WTC11 (cell line): ENCODE results near the gene UPF2.

Source experiments
- AFF4 ChIP-seq: sonication (generic); formaldehyde crosslinking; IDR thresholded peaks from 2 replicates; pipeline ENCODE4 v1.8.1; 2023; ENCODE audit warnings: mild to moderate bottlenecking, missing genetic modification reagents, borderline replicate concordance
- FOXJ3 ChIP-seq: sonication (generic); formaldehyde crosslinking; IDR thresholded peaks from 2 replicates; pipeline ENCODE4 v1.9.0; 2021; ENCODE audit warnings: missing genetic modification reagents, mild to moderate bottlenecking, borderline replicate concordance
- SP1 ChIP-seq: sonication (generic); formaldehyde crosslinking; conservative IDR thresholded peaks from 2 replicates; pipeline ENCODE4 v1.8.1; 2022; ENCODE audit warnings: missing genetic modification reagents
- TEAD4 ChIP-seq: sonication (generic); formaldehyde crosslinking; IDR thresholded peaks from 2 replicates; pipeline ENCODE4 v1.8.0; 2022; ENCODE audit warnings: mild to moderate bottlenecking, missing genetic modification reagents
- ZNF138 ChIP-seq: sonication (generic); formaldehyde crosslinking; conservative IDR thresholded peaks from 2 replicates; pipeline ENCODE4 v1.8.1; 2022; ENCODE audit warnings: mild to moderate bottlenecking, moderate library complexity, missing genetic modification reagents
- TF ChIP-seq, protein P1 (sequence below): fragments of 200-600 bp; IDR thresholded peaks from 2 replicates; pipeline ENCODE4 v1.8.0; 2022; ENCODE audit warnings: antibody characterized with exemption
- TF ChIP-seq, protein P2 (sequence below): sonication (generic); formaldehyde crosslinking; IDR thresholded peaks from 2 replicates; pipeline ENCODE4 v1.8.1; 2022; ENCODE audit warnings: low read depth, missing genetic modification reagents, borderline replicate concordance
- TF ChIP-seq, protein P3 (sequence below): sonication (generic); formaldehyde crosslinking; IDR thresholded peaks from 2 replicates; pipeline ENCODE4 v1.8.0; 2022; ENCODE audit warnings: mild to moderate bottlenecking, missing genetic modification reagents

DNA sequence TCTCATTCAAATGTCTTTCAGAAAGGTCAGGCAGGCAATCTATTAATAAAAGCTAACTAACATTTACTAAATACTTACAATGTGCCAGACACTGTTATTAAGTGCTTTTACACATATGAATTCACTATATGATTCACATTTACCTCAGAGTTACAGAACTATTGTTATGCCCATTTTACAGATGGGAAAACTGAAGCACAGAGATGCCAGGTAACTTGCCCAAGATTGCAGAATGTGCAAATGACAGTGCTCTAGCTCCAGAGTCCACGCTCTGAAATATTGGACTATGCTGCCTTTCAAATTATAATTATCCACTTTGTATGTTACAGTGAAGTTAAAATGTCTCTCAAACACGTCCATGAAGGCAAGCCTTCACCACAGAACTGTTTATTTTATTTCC is 22.0 kb downstream of the UPF2 start:
- TF ChIP-seq SP1 (CRISPR knock-in tag) (no peak), AFF4 (CRISPR knock-in tag) (no peak), ZNF138 (CRISPR knock-in tag) (no peak), TEAD4 (CRISPR knock-in tag) (no peak), FOXJ3 (CRISPR knock-in tag) (no peak)
- TF ChIP-seq, protein P1, sequence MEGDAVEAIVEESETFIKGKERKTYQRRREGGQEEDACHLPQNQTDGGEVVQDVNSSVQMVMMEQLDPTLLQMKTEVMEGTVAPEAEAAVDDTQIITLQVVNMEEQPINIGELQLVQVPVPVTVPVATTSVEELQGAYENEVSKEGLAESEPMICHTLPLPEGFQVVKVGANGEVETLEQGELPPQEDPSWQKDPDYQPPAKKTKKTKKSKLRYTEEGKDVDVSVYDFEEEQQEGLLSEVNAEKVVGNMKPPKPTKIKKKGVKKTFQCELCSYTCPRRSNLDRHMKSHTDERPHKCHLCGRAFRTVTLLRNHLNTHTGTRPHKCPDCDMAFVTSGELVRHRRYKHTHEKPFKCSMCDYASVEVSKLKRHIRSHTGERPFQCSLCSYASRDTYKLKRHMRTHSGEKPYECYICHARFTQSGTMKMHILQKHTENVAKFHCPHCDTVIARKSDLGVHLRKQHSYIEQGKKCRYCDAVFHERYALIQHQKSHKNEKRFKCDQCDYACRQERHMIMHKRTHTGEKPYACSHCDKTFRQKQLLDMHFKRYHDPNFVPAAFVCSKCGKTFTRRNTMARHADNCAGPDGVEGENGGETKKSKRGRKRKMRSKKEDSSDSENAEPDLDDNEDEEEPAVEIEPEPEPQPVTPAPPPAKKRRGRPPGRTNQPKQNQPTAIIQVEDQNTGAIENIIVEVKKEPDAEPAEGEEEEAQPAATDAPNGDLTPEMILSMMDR, result no peak
- TF ChIP-seq, protein P2, sequence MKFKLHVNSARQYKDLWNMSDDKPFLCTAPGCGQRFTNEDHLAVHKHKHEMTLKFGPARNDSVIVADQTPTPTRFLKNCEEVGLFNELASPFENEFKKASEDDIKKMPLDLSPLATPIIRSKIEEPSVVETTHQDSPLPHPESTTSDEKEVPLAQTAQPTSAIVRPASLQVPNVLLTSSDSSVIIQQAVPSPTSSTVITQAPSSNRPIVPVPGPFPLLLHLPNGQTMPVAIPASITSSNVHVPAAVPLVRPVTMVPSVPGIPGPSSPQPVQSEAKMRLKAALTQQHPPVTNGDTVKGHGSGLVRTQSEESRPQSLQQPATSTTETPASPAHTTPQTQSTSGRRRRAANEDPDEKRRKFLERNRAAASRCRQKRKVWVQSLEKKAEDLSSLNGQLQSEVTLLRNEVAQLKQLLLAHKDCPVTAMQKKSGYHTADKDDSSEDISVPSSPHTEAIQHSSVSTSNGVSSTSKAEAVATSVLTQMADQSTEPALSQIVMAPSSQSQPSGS (CRISPR knock-in tag), result no peak
- TF ChIP-seq, protein P3, sequence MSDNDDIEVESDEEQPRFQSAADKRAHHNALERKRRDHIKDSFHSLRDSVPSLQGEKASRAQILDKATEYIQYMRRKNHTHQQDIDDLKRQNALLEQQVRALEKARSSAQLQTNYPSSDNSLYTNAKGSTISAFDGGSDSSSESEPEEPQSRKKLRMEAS (CRISPR knock-in tag), result no peak
